ENCODE results near the gene OPTC. TPM values are rescaled to one million over a fixed set of nuclear protein-coding genes. Genes with fewer than 3 reads are reported as not detected.

The OPTC gene
- total RNA-seq, 2 experiments from 2014 or later = not detected

DNA sequence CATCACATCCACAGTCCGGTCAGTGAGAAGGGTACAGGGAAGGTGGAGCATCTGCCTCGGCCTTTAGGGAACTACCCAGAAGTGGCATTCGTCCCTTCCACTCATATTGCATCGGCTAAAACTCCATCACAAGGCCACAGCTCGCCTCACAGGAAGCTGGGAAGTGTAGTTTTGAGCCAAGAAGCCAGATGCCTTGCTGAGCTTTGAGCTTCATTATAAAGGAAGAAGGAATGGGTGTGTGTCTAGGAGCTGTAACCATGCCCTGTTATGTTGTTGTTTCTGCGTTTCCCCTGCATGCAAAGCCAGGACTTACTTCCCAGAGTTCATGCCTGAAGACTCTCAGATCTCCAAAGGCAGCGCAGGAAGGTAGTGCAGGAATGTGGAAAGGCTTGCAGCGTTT is 61.1 kb downstream of the OPTC start:
- Mint-ChIP-seq H3K4me1 (no peaks in the 10 kb centered on the region), H3K9me3 (no peaks in the 10 kb centered on the region), H3K36me3 (ENCODE audit: low read depth) (no peaks in the 10 kb centered on the region), H3K4me3 (no peak overlapping the region), H3K27me3 (peaks cover 11% of the 10 kb centered on the region), H3K27ac (no peak overlapping the region)
- POLR2A ChIA-PET = no interaction called here
- DNase-seq = no peak
- CTCF ChIA-PET = no interaction called here

DNA sequence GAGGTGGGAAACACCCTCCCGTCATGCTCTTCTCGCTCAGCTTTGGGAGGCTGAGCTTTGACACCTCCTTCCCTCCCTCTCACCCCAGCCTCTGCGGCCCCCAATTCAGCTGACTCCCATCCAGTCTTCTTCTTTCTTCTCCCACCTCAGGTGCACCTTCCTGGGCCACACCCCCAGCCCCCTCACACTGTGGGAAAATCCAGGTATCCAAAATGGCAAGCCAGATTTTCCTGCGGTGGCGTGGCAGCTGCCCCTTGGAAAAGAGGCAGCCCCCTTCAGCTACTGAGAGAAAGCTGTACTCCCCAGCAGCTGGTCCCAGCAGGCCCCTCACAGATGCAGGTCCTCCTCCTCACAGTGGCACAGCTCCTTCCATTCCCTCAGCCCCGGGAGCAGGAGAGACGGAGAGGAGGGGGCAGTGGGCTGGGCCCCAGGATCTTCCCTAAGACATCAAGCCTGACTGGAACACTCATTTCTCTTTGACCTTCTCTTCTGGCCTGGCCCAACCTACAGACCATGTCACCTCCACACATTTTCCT is 61.6 kb downstream of the OPTC start:
- H3K4me3 Mint-ChIP-seq = no peak overlapping the region
- H3K36me3 Mint-ChIP-seq (ENCODE audit: low read depth) = no peaks in the 10 kb centered on the region
- H3K27ac Mint-ChIP-seq = no peak overlapping the region
- no peaks in the 10 kb centered on the region for H3K9me3 Mint-ChIP-seq
- peaks cover 11% of the 10 kb centered on the region for H3K27me3 Mint-ChIP-seq
- DNase-seq = no peak
- ChIA-PET CTCF (interaction anchor here (0.9 kb wide), 1 partner anchor 67 kb away, joined by 3 read pairs; no protein-coding TSS in a partner anchor), POLR2A (no interaction called here)
- H3K4me1 Mint-ChIP-seq = no peaks in the 10 kb centered on the region

DNA sequence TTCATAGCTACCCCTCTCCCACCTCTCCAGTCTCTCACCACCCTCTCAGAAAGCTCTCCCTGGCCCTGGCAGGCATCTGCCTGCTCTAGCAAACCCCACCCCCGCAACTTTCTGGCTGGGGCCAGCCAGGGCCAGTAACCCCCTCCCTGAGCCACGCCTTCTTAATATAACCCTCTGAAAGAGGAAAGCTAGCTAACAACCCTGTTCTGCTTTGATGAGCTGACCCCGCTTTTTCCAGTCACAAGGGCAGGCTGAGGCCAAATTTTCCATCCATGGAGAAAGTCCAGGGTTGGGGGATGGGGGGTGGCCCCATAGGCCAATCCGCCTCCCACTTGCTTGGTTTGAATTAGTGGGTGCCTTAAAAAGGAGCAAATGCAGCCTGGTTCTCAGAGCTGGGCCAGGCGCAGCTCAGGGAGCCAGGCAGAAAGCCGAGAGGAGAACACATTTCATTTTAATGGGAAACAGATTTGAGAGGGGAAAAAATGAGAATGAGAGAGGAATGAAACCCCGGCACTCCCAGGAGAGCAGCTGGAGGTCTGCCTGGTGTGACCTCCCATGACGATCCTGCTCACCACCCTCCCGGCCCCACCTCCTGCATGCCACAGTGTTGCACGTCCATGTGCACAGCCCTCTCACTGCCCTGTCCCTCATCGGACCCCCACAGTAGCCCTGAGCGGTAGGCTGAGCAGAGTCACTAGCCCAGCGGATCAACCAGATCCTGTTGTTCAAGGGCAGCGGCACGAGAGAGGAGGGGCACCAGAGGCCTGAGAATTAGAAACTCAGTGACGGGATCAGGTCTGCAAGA is 62.3 kb downstream of the OPTC start:
- Mint-ChIP-seq H3K36me3 (ENCODE audit: low read depth) (no peaks in the 10 kb centered on the region), H3K4me1 (no peaks in the 10 kb centered on the region), H3K4me3 (no peak overlapping the region), H3K27me3 (peaks cover 12% of the 10 kb centered on the region), H3K27ac (no peak overlapping the region), H3K9me3 (no peaks in the 10 kb centered on the region)
- no peak for DNase-seq
- ChIA-PET CTCF (interaction anchor here (0.9 kb wide), 1 partner anchor 68 kb away, joined by 3 read pairs; no protein-coding TSS in a partner anchor), POLR2A (no interaction called here)

DNA sequence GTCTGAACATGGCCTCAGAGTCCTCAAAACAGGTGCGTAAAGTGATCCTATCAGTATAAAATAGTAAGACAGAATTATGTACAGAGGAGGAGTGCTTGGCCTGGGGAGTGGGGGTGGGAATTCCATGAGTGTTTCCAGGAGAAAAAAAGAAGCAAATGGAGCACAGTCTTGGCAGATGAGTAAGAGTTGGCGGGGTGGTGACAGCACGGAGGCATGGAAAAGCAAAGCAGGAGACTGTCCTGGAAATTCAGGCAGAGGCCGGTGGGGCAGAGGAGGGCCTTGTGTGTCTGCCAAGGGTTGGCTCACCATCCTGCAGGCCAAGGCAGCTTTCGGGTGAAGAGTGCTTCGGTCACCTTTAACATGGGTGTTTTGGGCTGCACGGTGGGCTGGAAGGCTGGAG is 63.4 kb downstream of the OPTC start:
- Mint-ChIP-seq H3K4me3 (no peak overlapping the region), H3K27ac (no peak overlapping the region), H3K27me3 (peaks cover 15% of the 10 kb centered on the region), H3K4me1 (no peaks in the 10 kb centered on the region), H3K9me3 (no peaks in the 10 kb centered on the region), H3K36me3 (ENCODE audit: low read depth) (no peaks in the 10 kb centered on the region)
- no peak for DNase-seq
- ChIA-PET POLR2A (no interaction called here), CTCF (no interaction called here)

DNA sequence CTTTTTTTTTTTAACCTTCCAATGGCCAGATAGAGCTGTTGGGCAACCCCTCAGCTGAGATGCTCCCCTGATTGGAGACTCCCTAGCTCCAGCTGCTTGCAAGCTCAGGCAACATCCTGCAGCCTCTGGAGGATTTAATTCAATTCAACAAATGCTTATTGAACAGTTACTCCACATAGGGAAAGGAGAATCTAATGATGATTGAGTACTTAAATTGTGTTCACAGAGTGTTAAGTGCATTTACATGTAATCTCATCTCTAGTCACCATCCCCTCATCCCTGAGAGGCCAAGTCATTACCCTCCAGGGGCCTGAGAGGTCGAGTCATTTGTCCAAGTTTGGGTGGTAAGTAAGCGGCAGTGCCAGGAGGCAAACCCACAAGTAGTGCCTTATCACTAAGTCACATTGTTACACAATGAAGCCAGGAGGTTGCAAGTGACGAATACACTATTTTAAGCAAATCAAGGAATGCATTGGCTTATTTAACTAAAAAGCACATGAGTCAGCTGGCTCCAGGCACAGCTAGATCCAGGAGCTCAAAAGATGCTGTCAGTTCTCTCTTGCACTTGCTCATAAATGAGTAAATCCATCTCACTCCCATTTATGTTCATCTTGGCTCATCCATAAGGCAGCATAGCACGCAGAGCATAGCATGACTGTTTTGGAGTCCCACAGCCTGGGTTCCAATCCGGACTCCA is 64.3 kb downstream of the OPTC start:
- DNase-seq = no peak
- Mint-ChIP-seq H3K27ac (no peak overlapping the region), H3K4me1 (no peaks in the 10 kb centered on the region), H3K4me3 (no peak overlapping the region), H3K27me3 (peaks cover 15% of the 10 kb centered on the region), H3K36me3 (ENCODE audit: low read depth) (no peaks in the 10 kb centered on the region), H3K9me3 (no peaks in the 10 kb centered on the region)
- ChIA-PET POLR2A (no interaction called here), CTCF (interaction anchor here (0.9 kb wide), 1 partner anchor 208 kb away, joined by 3 read pairs; no protein-coding TSS in a partner anchor)

Other genes with a start within 250 kb of the OPTC start
- gene BTG2, start 188.6 kb upstream of the OPTC start, total RNA-seq = 100 to 1,000 TPM; 116 TPM
- under 1 TPM; 0.23 to 0.45 TPM for gene FMOD, start 143.0 kb upstream of the OPTC start, total RNA-seq
- not detected for gene PRELP, start 18.3 kb upstream of the OPTC start, total RNA-seq
- gene ATP2B4, start 132.7 kb downstream of the OPTC start, total RNA-seq = 100 to 1,000 TPM; 112 to 116 TPM

Data from activated CD4-positive, alpha-beta memory T cell treated with anti-CD3 and anti-CD28 coated beads, Interleukin-2, amount 10 ng/mL, durations not matched to agents 7 days and 5 days (primary cell).